ENCODE measurements around the gene PPP1R37. TPM values are rescaled to one million over a fixed set of nuclear protein-coding genes. Genes with fewer than 3 reads are reported as not detected.

PPP1R37 gene
- total and polyA plus RNA-seq, 2 of the 8 experiments (the other 6 are each of a cell fraction or from before 2014, with no cell fraction given), result 14.6 to 25.7 TPM

DNA sequence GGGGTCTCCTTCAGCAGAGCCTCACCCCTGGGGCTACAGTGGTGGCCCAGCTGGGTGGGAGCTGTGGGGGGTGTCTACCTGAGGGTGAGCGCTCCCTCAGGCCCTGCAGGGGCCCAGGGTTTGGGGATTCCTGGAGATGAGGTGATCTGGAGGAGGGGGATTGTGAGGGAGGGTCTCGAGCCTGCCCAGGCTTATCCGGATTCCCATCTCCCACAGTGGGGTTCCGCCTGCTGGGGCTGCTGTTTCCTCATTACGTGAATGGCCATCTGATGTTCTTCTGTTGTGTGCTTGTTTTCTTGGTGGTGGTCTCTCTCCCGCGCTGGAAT is 4.4 kb downstream of the PPP1R37 start:
- no peak overlapping the region for H2BK15ac ChIP-seq (ENCODE audit: low read length)
- peaks cover 56 to 72% of the 10 kb centered on the region in 2 experiments for H4K20me1 ChIP-seq (replicated peaks in 1 of 2; ENCODE audit: control insufficient read depth in 1 of 2, insufficient read depth in 2 of 2, low read length in 2 of 2)
- H2BK20ac ChIP-seq (ENCODE audit: low read length), result no peak overlapping the region
- H2BK12ac ChIP-seq (ENCODE audit: low read depth, low read length), result no peak overlapping the region
- DNase-seq (ENCODE audit: low read depth in 1 of 2, low spot score in 2 of 2) (no peak), FAIRE-seq (no peak)
- POLR2A ChIA-PET (ENCODE audit: partially characterized antibody), result interaction anchor here (0.6 to 4.2 kb wide), 9 partner anchors 11 to 61 kb away, joined by 3 to 30 read pairs (median 4); partner anchors contain the start of genes GEMIN7 and ZNF296
- no peak overlapping the region for H4K91ac ChIP-seq (replicated peaks; ENCODE audit: insufficient read length, low read length)
- no peak overlapping the region for H3K27ac ChIP-seq (ENCODE audit: low read depth, low read length)
- no peak overlapping the region for H2BK120ac ChIP-seq (replicated peaks; ENCODE audit: low read depth, low read length)
- no peak overlapping the region for H3K18ac ChIP-seq (ENCODE audit: extremely low read depth, low read length)
- H2AFZ ChIP-seq (ENCODE audit: low read length), result no peak overlapping the region
- H3K79me1 ChIP-seq (ENCODE audit: low read depth, low read length), result peaks cover 60% of the 10 kb centered on the region
- H2AK5ac ChIP-seq (ENCODE audit: low read depth, low read length), result no peak overlapping the region
- no peaks in the 10 kb centered on the region for H3K27me3 ChIP-seq (replicated peaks in 1 of 4; ENCODE audit: control insufficient read depth in 3 of 4, extremely low read depth in 1 of 4, insufficient read depth in 3 of 4, low read length in 3 of 4)
- no peak overlapping the region; the same call in 1 of the 2 replicates for H2BK5ac ChIP-seq (ENCODE audit: low read depth, low read length)
- H3K23me2 ChIP-seq (ENCODE audit: low read depth, low read length), result peaks cover 7% of the 10 kb centered on the region
- no peak overlapping the region for H4K5ac ChIP-seq (ENCODE audit: insufficient read length, low read depth, low read length)
- peaks cover 36 to 93% of the 10 kb centered on the region in 2 experiments for H3K79me2 ChIP-seq (ENCODE audit: control insufficient read depth in 1 of 2, insufficient read depth in 2 of 2, low read length in 2 of 2)
- H3K9me3 ChIP-seq (ENCODE audit: insufficient read depth in 2 of 2, low read depth in 1 of 2, low read length in 1 of 2), result no peaks in the 10 kb centered on the region
- no peaks in the 10 kb centered on the region; a peak in 2 of 8 replicates for H3K36me3 ChIP-seq (ENCODE audit: control insufficient read depth in 2 of 4, insufficient read depth in 4 of 4, low read length in 3 of 4)
- CTCF ChIA-PET (ENCODE audit: partially characterized antibody), result interaction anchor here (0.9 to 8.3 kb wide), 7 partner anchors 8 to 108 kb away, joined by 3 to 57 read pairs (median 4); no protein-coding TSS in a partner anchor
- H3K4me1 ChIP-seq (replicated peaks in 1 of 4; ENCODE audit: control insufficient read depth in 3 of 4, insufficient read depth in 4 of 4, low read length in 3 of 4), result peaks cover 0 to 25% (median 15%) of the 10 kb centered on the region in 4 experiments; a peak in 6 of 7 replicates
- H3K4ac ChIP-seq (replicated peaks; ENCODE audit: insufficient read length, low read depth, low read length), result no peak overlapping the region
- no peak overlapping the region for H3K56ac ChIP-seq (replicated peaks; ENCODE audit: insufficient read length, low read depth, low read length)
- H3K23ac ChIP-seq (ENCODE audit: insufficient read length), result no peak overlapping the region
- no peak overlapping the region for H4K8ac ChIP-seq (ENCODE audit: extremely low read depth, insufficient read depth, low read length)
- WGBS, 2 experiments (ENCODE audit: extremely low coverage in 1 of 2, insufficient coverage in 1 of 2, insufficient read length in 1 of 2, insufficient replicate concordance in 2 of 2, low coverage in 1 of 2, low lambda C conversion rate in 2 of 2, missing lambda C conversion rate in 1 of 2), result 81% methylated on average over 7 of the region's 7 CpGs; no CpG with 5 or more reads in 1 of the 2 experiments
- no peak overlapping the region for H3K4me3 ChIP-seq (ENCODE audit: extremely low read depth in 1 of 4, insufficient read depth in 2 of 4, low read depth in 3 of 4, low read length in 4 of 4)
- no peak overlapping the region for H3K9ac ChIP-seq (replicated peaks in 1 of 4; ENCODE audit: extremely low read depth in 1 of 4, low read depth in 3 of 4, low read length in 3 of 4)
- peak overlapping the region in 1 of 2 experiments; percentile 7; a peak in 1 of 4 replicates for H3K4me2 ChIP-seq (ENCODE audit: insufficient read depth in 1 of 2, low read depth in 2 of 2, low read length in 2 of 2)
- no peak overlapping the region for H3K14ac ChIP-seq (ENCODE audit: insufficient read length)
- TF ChIP-seq BRCA1 (IDR thresholded peaks at IDR 0.05; ENCODE audit: low read depth, low read length), result no peak
- TF ChIP-seq, protein P1, sequence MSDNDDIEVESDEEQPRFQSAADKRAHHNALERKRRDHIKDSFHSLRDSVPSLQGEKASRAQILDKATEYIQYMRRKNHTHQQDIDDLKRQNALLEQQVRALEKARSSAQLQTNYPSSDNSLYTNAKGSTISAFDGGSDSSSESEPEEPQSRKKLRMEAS (IDR thresholded peaks at IDR 0.05), result no peak
- no peak for TF ChIP-seq RAD21 (IDR thresholded peaks at IDR 0.05 in 1 of 2, conservative IDR thresholded peaks at IDR 0.05 in 1 of 2; ENCODE audit: low read depth in 2 of 2, low read length in 2 of 2)
- no peak for TF ChIP-seq JUN (IDR thresholded peaks at IDR 0.05; ENCODE audit: low read depth, low read length)
- no peak for TF ChIP-seq HDAC6 (IDR thresholded peaks at IDR 0.05; ENCODE audit: low read depth, low read length)
- TF ChIP-seq E2F6 (IDR thresholded peaks at IDR 0.05), result no peak
- no peak for TF ChIP-seq POLR2AphosphoS5 (IDR thresholded peaks at IDR 0.05; ENCODE audit: low read depth, low read length)
- no peak for TF ChIP-seq SP1 (IDR thresholded peaks at IDR 0.05; ENCODE audit: low read depth, low read length)
- TF ChIP-seq GTF2F1 (IDR thresholded peaks at IDR 0.05; ENCODE audit: borderline replicate concordance, low read depth, low read length), result no peak
- no peak for TF ChIP-seq RNF2 (IDR thresholded peaks at IDR 0.05; ENCODE audit: borderline replicate concordance, low read depth, low read length, missing control alignments, poor library complexity, severe bottlenecking)
- TF ChIP-seq EZH2 (IDR thresholded peaks at IDR 0.05; ENCODE audit: low read depth, low read length, severe bottlenecking), result no peak
- TF ChIP-seq EGR1 (IDR thresholded peaks at IDR 0.05; ENCODE audit: borderline replicate concordance, low read depth, low read length), result no peak
- TF ChIP-seq FOSL1 (IDR thresholded peaks at IDR 0.05; ENCODE audit: insufficient read depth, low read depth, low read length), result no peak
